ENCODE results near the gene PRDM4. TPM values are rescaled to one million over a fixed set of nuclear protein-coding genes. Genes with fewer than 3 reads are reported as not detected.
"Not testable (repeated sequence)": the region's sequence is repeated elsewhere in the genome, so short reads cannot be mapped to it uniquely, and the experiment has no call there.

Gene PRDM4
- total and polyA plus RNA-seq, 2 of the 13 experiments (the other 11 are each of a cell fraction or from before 2014, with no cell fraction given): 9.9 to 15.3 TPM

DNA sequence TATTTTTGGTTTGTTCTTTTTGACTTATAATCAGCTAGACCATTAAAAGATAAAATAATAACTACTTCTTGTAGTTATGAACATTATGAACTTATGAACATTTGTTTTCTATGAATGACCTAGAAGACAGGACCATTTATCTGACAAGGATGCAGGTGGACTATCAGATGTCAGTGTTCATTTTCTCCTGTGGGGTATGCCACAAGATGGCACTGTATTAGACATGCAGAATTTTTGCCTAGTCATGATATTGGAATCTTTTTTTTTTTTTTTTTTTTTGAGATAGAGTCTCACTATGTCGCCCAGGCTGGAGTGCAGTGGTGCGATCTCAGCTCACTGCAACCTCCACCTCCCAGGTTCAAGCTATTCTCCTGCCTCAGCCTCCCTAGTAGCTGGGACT lies 65.2 kb downstream of the PRDM4 start:
- CTCF ChIA-PET (ENCODE audit: low intra/inter-chr PET ratio, low total read pairs): interaction anchor here (1.3 kb wide), 1 partner anchor 189 kb away, joined by 4 read pairs; no protein-coding TSS in a partner anchor
- H3K4me3 ChIP-seq (replicated peaks in 1 of 3; ENCODE audit: insufficient read depth in 1 of 3, low read depth in 2 of 3, low read length in 3 of 3); H3K27me3 ChIP-seq (ENCODE audit: control insufficient read depth in 1 of 2, insufficient read depth in 2 of 2, low read length in 2 of 2); H3K4me2 ChIP-seq (ENCODE audit: low read depth, low read length); BruUV-seq (replicated peaks); H4K20me1 ChIP-seq (ENCODE audit: insufficient read depth, low read length); H3K79me2 ChIP-seq (ENCODE audit: insufficient read depth, low read length); H3K9me3 ChIP-seq (ENCODE audit: low read length); H3K9ac ChIP-seq (ENCODE audit: insufficient read depth, low read depth, low read length); H3K4me1 ChIP-seq (ENCODE audit: insufficient read depth, low read length); FAIRE-seq; in situ Hi-C loops (cut with HindIII; ENCODE audit: extremely low pct_ligation_motif_present, low pct_unique_long_range_greater_than_20kb); POLR2A ChIA-PET; H2AFZ ChIP-seq (ENCODE audit: low read length): not testable (repeated sequence)
- DNase-seq (ENCODE audit: low spot score) (peak; percentile 43), ATAC-seq (peak; percentile 47; the same call in 2 of the 3 replicates)
- TF ChIP-seq MAFF (IDR thresholded peaks at IDR 0.05; ENCODE audit: low read depth, low read length) (peak; percentile 81), FOSL2 (CRISPR knock-in tag; IDR thresholded peaks at IDR 0.05) (peak; percentile 18; the same call in 1 of the 2 replicates), NFE2L2 (IDR thresholded peaks at IDR 0.05; ENCODE audit: low read length) (peak; percentile 95), ZNF121 (CRISPR knock-in tag; IDR thresholded peaks at IDR 0.05) (0 out of 2 replicates have a peak, but pooled peaks have one; percentile 22), MAFK (conservative IDR thresholded peaks at IDR 0.05 in 1 of 2, IDR thresholded peaks at IDR 0.05 in 1 of 2; ENCODE audit: low read length in 2 of 2) (peak; percentile 84 to 86), NFE2 (CRISPR knock-in tag; IDR thresholded peaks at IDR 0.05) (peak; percentile 62; the same call in 1 of the 2 replicates), MAFG (CRISPR knock-in tag; IDR thresholded peaks at IDR 0.05) (peak; percentile 54; the same call in 1 of the 2 replicates)
- TF ChIP-seq, protein P1, sequence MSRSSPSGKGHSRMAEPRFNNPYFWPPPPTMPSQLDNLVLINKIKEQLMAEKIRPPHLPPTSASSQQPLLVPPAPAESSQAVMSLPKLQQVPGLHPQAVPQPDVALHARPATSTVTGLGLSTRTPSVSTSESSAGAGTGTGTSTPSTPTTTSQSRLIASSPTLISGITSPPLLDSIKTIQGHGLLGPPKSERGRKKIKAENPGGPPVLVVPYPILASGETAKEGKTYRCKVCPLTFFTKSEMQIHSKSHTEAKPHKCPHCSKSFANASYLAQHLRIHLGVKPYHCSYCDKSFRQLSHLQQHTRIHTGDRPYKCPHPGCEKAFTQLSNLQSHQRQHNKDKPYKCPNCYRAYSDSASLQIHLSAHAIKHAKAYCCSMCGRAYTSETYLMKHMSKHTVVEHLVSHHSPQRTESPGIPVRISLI (CRISPR knock-in tag; IDR thresholded peaks at IDR 0.05; ENCODE audit: borderline replicate concordance): peak; percentile 72; the same call in 1 of the 2 replicates
- TF ChIP-seq, protein P2, sequence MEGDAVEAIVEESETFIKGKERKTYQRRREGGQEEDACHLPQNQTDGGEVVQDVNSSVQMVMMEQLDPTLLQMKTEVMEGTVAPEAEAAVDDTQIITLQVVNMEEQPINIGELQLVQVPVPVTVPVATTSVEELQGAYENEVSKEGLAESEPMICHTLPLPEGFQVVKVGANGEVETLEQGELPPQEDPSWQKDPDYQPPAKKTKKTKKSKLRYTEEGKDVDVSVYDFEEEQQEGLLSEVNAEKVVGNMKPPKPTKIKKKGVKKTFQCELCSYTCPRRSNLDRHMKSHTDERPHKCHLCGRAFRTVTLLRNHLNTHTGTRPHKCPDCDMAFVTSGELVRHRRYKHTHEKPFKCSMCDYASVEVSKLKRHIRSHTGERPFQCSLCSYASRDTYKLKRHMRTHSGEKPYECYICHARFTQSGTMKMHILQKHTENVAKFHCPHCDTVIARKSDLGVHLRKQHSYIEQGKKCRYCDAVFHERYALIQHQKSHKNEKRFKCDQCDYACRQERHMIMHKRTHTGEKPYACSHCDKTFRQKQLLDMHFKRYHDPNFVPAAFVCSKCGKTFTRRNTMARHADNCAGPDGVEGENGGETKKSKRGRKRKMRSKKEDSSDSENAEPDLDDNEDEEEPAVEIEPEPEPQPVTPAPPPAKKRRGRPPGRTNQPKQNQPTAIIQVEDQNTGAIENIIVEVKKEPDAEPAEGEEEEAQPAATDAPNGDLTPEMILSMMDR (CRISPR knock-in tag; IDR thresholded peaks at IDR 0.05): peak; percentile 37
- peaks cover 30 to 83% of the 10 kb centered on the region in 2 experiments for H3K36me3 ChIP-seq (replicated peaks in 1 of 2; ENCODE audit: control insufficient read depth in 1 of 2, insufficient read depth in 2 of 2, low read length in 2 of 2)
- intact Hi-C loops (cut with micrococcal nuclease; ENCODE audit: unreplicated experiment): loop anchor here (2.0 kb wide), 1 partner anchor 63 kb away; no protein-coding TSS in a partner anchor
- WGBS (ENCODE audit: low lambda C conversion rate): 89% methylated on average over 2 of the region's 2 CpGs
- peak overlapping the region; percentile 19 for H3K27ac ChIP-seq (ENCODE audit: extremely low read length, insufficient read depth, low read length)
